HepG2 (cell line): ENCODE measurements around the gene HRG. TPM values are rescaled to one million over a fixed set of nuclear protein-coding genes. Genes with fewer than 3 reads are reported as not detected.

Experiments used
- ATF6 ChIP-seq: sonication (generic); formaldehyde crosslinking; conservative IDR thresholded peaks from 2 replicates; pipeline ENCODE4 v1.4.0; 2020; ENCODE audit warnings: missing genetic modification reagents
- ERF ChIP-seq: IDR thresholded peaks from 2 replicates; pipeline ENCODE4 v1.6.1; 2018; ENCODE audit warnings: missing biosample characterization, missing genetic modification reagents
- GABPB1 ChIP-seq: IDR thresholded peaks from 2 replicates; pipeline ENCODE4 v1.6.1; 2016; ENCODE audit warnings: mild to moderate bottlenecking, missing genetic modification reagents, moderate library complexity, missing compliant biosample characterization
- HNRNPH1 ChIP-seq: fragments of 200-400 bp; formaldehyde crosslinking; optimal IDR thresholded peaks from 2 replicates; pipeline ENCODE3; 2017; ENCODE audit warnings: mild to moderate bottlenecking, low read depth, low read length
- MEIS2 ChIP-seq: sonication (generic); formaldehyde crosslinking; IDR thresholded peaks from 2 replicates; pipeline ENCODE4 v1.9.0; 2021; ENCODE audit warnings: mild to moderate bottlenecking, missing genetic modification reagents
- NR2F6 ChIP-seq, 2 experiments: IDR thresholded peaks; 2 replicates each; pipeline ENCODE4 v1.6.1; 2016; ENCODE audit warnings: antibody characterized with exemption in 1 of 2, mild to moderate bottlenecking in 1 of 2
- PAF1 ChIP-seq: IDR thresholded peaks from 2 replicates; pipeline ENCODE4 v1.6.1; 2016; ENCODE audit warnings: missing genetic modification reagents, missing compliant biosample characterization
- PBX2 ChIP-seq: IDR thresholded peaks from 2 replicates; pipeline ENCODE4 v1.6.1; 2016; ENCODE audit warnings: control low read depth
- SRY ChIP-seq: sonication (generic); formaldehyde crosslinking; IDR thresholded peaks from 2 replicates; pipeline ENCODE4 v1.8.0; 2022; ENCODE audit warnings: mild to moderate bottlenecking, missing genetic modification reagents
- SSRP1 ChIP-seq: IDR thresholded peaks from 2 replicates; pipeline ENCODE4 v1.6.1; 2016; ENCODE audit warnings: control low read depth
- ZBTB40 ChIP-seq, 2 experiments: fragments of 450-650 bp in 1 of 2; sonication (generic) in 1 of 2; formaldehyde crosslinking in 1 of 2; IDR thresholded peaks; 2 replicates each; pipeline versions ENCODE4 v1.6.1 to v1.8.0; 2016 to 2022; ENCODE audit warnings: antibody characterized with exemption in 1 of 2, mild to moderate bottlenecking in 1 of 2, missing genetic modification reagents in 1 of 2
- ZNF205 ChIP-seq: IDR thresholded peaks from 2 replicates; pipeline ENCODE4 v1.6.1; 2018; ENCODE audit warnings: missing biosample characterization, missing genetic modification reagents
- ZNF350 ChIP-seq: sonication (generic); formaldehyde crosslinking; IDR thresholded peaks from 2 replicates; pipeline ENCODE4 v1.4.0; 2020; ENCODE audit warnings: mild to moderate bottlenecking, low read depth, missing genetic modification reagents, borderline replicate concordance
- ZNF557 ChIP-seq: sonication (generic); formaldehyde crosslinking; IDR thresholded peaks from 2 replicates; pipeline ENCODE4 v1.4.0; 2020; ENCODE audit warnings: missing genetic modification reagents
- ZNF577 ChIP-seq: sonication (generic); formaldehyde crosslinking; IDR thresholded peaks from 2 replicates; pipeline ENCODE4 v1.4.0; 2020; ENCODE audit warnings: mild to moderate bottlenecking, low read depth, missing genetic modification reagents, borderline replicate concordance
- ZNF7 ChIP-seq: IDR thresholded peaks from 2 replicates; pipeline ENCODE4 v1.6.1; 2016; ENCODE audit warnings: missing biosample characterization, missing genetic modification reagents
- ZNF777 ChIP-seq: sonication (generic); formaldehyde crosslinking; IDR thresholded peaks from 2 replicates; pipeline ENCODE4 v1.4.0; 2020; ENCODE audit warnings: missing genetic modification reagents
- ZNF792 ChIP-seq: IDR thresholded peaks from 2 replicates; pipeline ENCODE4 v1.6.1; 2016
- polyA plus RNA-seq, 8 experiments: library from polyadenylated mRNA; depleted of rRNA in 3 of 8; stranded (reverse) in 7 of 8; unstranded in 1 of 8; fragments of >200 nt; fragmentation: Illumina TruSeq in 4 of 8; extraction: Trizol in 4 of 8; gene quantifications; 2 replicates each; pipeline versions ENCODE4 v1.2.1 to v1.2.3, GENCODE V29; 2011 to 2016; ENCODE audit warnings: low read depth in 4 of 8, missing spikeins in 1 of 8, mixed read lengths in 1 of 8; ENCODE audit not compliant: insufficient read depth in 1 of 8
- total RNA-seq, 5 experiments: library from RNA; depleted of rRNA; stranded (reverse); fragments of >200 nt; fragmentation: Illumina TruSeq; extraction: Trizol; gene quantifications; 2 replicates each; pipeline ENCODE4 v1.2.3, GENCODE V29; 2016; ENCODE audit warnings: low read depth in 1 of 5

The HRG gene
- total and polyA plus RNA-seq, 2 of the 13 experiments (the other 11 are each of a cell fraction or from before 2014, with no cell fraction given) = 0.09 to 0.11 TPM

- no peak for TF ChIP-seq ZBTB40 (IDR thresholded peaks at IDR 0.05)
- no peak for TF ChIP-seq ZBTB40 (CRISPR knock-in tag; IDR thresholded peaks at IDR 0.05)
- TF ChIP-seq ZNF792 (CRISPR knock-in tag) = 0 out of 2 replicates have a peak, but pooled peaks have one; percentile 16
- peak; percentile 87; the same call in 1 of the 2 replicates for TF ChIP-seq SSRP1
- no peak for TF ChIP-seq ZNF777 (CRISPR knock-in tag)
- no peak for TF ChIP-seq PBX2 (CRISPR knock-in tag)
- no peak for TF ChIP-seq HNRNPH1
- no peak for TF ChIP-seq GABPB1 (CRISPR knock-in tag)
- TF ChIP-seq PAF1 (CRISPR knock-in tag) = peak; percentile 78
- no peak for TF ChIP-seq ZNF557 (CRISPR knock-in tag)
- no peak for TF ChIP-seq ZNF350 (CRISPR knock-in tag)
- peak; percentile 2; the same call in 1 of the 2 replicates for TF ChIP-seq ERF (CRISPR knock-in tag)
- TF ChIP-seq ZNF577 (CRISPR knock-in tag) = no peak
- TF ChIP-seq ZNF205 (CRISPR knock-in tag) = no peak
- no peak for TF ChIP-seq MEIS2
- TF ChIP-seq SRY (CRISPR knock-in tag) = peak; percentile 74; the same call in 1 of the 2 replicates
- no peak for TF ChIP-seq NR2F6 (IDR thresholded peaks at IDR 0.05)
- no peak for TF ChIP-seq NR2F6 (CRISPR knock-in tag; IDR thresholded peaks at IDR 0.05)
- TF ChIP-seq ATF6 (CRISPR knock-in tag) = peak; percentile 59; the same call in 1 of the 2 replicates
- TF ChIP-seq ZNF7 = no peak
Observed at GRCh38 chr3:186619787-186620212, 46.0 kb upstream of the HRG start (continued).
